K562 (cell line): ENCODE measurements around the gene NRG3. TPM values are rescaled to one million over a fixed set of nuclear protein-coding genes. Genes with fewer than 3 reads are reported as not detected.

Experiments used
- ATAC-seq: fragments of 200-7000 bp; cut with Tn5 transposase; 3 replicates; pipeline ENCODE4 v1.9.1; 2020; ENCODE audit warnings: moderate library complexity
- BruUV-seq: library from RNA; stranded (reverse); fragments of 400-500 nt; replicated peaks from 2 replicates; lab custom pipeline; 2021; lab: Mats Ljungman, UMichigan
- CTCF ChIA-PET: fragments of 300-600 bp; formaldehyde crosslinking; extraction: SDS; loops from one replicate; lab custom pipeline; 2021; ENCODE audit warnings: low intra/inter-chr PET ratio; lab: Yijun Ruan, JAX
- POLR2A ChIA-PET: fragments of 300-600, 350-650 bp; sonication (Branson Sonifier 250); formaldehyde crosslinking; extraction: SDS; loops from one replicate; lab custom pipeline; 2021; ENCODE audit warnings: antibody characterized with exemption, inconsistent platforms; lab: Yijun Ruan, JAX
- DNase-seq, 4 experiments: peaks; one replicate each; pipeline versions ENCODE4 v3.0.0 to v3.0.0-alpha.2; 2011 to 2018; ENCODE audit warnings: low spot score in 3 of 4, mixed read lengths in 3 of 4; ENCODE audit errors: extremely low read depth in 1 of 4
- FAIRE-seq: peaks from 2 replicates; lab custom pipeline; 2011; peaks lifted over from hg19 to GRCh38; lab: Jason Lieb, UNC
- H2AFZ ChIP-seq: 2 replicates; pipeline ENCODE4 v1.6.0; 2011; ENCODE audit warnings: low read depth, low read length, control low read depth, inconsistent platforms
- H3K27ac ChIP-seq: fragments of 200-600 bp; 3 replicates; pipeline ENCODE4 v1.8.0; 2011; ENCODE audit warnings: low read depth, mild to moderate bottlenecking, control low read depth, inconsistent platforms, low read length, moderate library complexity, mixed read lengths; ENCODE audit errors: extremely low read depth
- H3K27me3 ChIP-seq, 2 experiments: fragments of 300-600 bp in 1 of 2; 2 replicates in 1 of 2; 3 replicates in 1 of 2; pipeline versions ENCODE4 v1.6.0 to v1.8.0; 2011; ENCODE audit warnings: inconsistent platforms in 2 of 2, low read length in 2 of 2, mild to moderate bottlenecking in 1 of 2, mixed read lengths in 1 of 2, moderate library complexity in 1 of 2; ENCODE audit not compliant: control insufficient read depth in 2 of 2, insufficient read depth in 2 of 2
- H3K36me3 ChIP-seq: fragments of 300-600 bp; 3 replicates; pipeline ENCODE4 v1.8.0; 2011; ENCODE audit warnings: mild to moderate bottlenecking, low read length, inconsistent platforms; ENCODE audit not compliant: control insufficient read depth, insufficient read depth
- H3K4me1 ChIP-seq, 2 experiments: fragments of 200-600 bp in 1 of 2; replicated peaks in 1 of 2; 2 replicates in 1 of 2; 3 replicates in 1 of 2; pipeline versions ENCODE4 v1.5.1 to v1.8.0; 2011; ENCODE audit warnings: inconsistent platforms in 2 of 2, low read length in 2 of 2, mild to moderate bottlenecking in 1 of 2, mixed read lengths in 1 of 2, moderate library complexity in 1 of 2; ENCODE audit not compliant: control insufficient read depth in 2 of 2, insufficient read depth in 2 of 2
- H3K4me2 ChIP-seq: 2 replicates; pipeline ENCODE4 v1.6.1; 2011; ENCODE audit warnings: low read length, control low read depth, inconsistent platforms, mixed read lengths; ENCODE audit not compliant: insufficient read depth
- H3K4me3 ChIP-seq: fragments of 200-600 bp; sonication (generic), shearing (Covaris generic); 2 replicates; pipeline ENCODE4 v1.5.1; 2016; ENCODE audit warnings: control low read depth, inconsistent platforms
- H3K79me2 ChIP-seq: fragments of 200-600 bp; 3 replicates; pipeline ENCODE4 v1.8.0; 2011; ENCODE audit warnings: low read length, inconsistent platforms; ENCODE audit not compliant: control insufficient read depth, insufficient read depth
- H3K9ac ChIP-seq, 2 experiments: 2 replicates each; pipeline versions ENCODE4 v1.6.0 to v1.6.1; 2011; ENCODE audit warnings: low read depth in 2 of 2, low read length in 2 of 2, control low read depth in 1 of 2, inconsistent platforms in 1 of 2, mild to moderate bottlenecking in 1 of 2, mixed read lengths in 1 of 2; ENCODE audit not compliant: insufficient read depth in 1 of 2
- H3K9me1 ChIP-seq: one replicate; pipeline ENCODE4 v1.6.0; 2011; ENCODE audit warnings: inconsistent platforms, mild to moderate bottlenecking, low read length, moderate library complexity; ENCODE audit not compliant: control insufficient read depth, insufficient read depth
- H3K9me3 ChIP-seq: replicated peaks from 2 replicates; pipeline ENCODE4 v1.5.1; 2011; ENCODE audit warnings: low read depth, low read length, inconsistent platforms; ENCODE audit not compliant: control insufficient read depth, insufficient read depth
- H4K20me1 ChIP-seq: replicated peaks from 2 replicates; pipeline ENCODE4 v1.6.1; 2011; ENCODE audit warnings: low read length, inconsistent platforms, mixed read lengths; ENCODE audit not compliant: control insufficient read depth, insufficient read depth
- ATF7 ChIP-seq: fragments of 450-650 bp; IDR thresholded peaks from 2 replicates; pipeline ENCODE4 v1.7.1; 2014; ENCODE audit warnings: mild to moderate bottlenecking, moderate library complexity
- BRF1 ChIP-seq: IDR thresholded peaks from 3 replicates; pipeline ENCODE4 v1.6.1; 2011; ENCODE audit warnings: borderline replicate concordance, mild to moderate bottlenecking; ENCODE audit not compliant: insufficient read length; ENCODE audit errors: extremely low read depth
- CREBBP ChIP-seq: IDR thresholded peaks from one replicate; pipeline ENCODE4 v1.6.1; 2012; ENCODE audit warnings: low read depth, mild to moderate bottlenecking, control low read depth, inconsistent platforms, low read length
- ELF4 ChIP-seq: fragments of 450-650 bp; formaldehyde crosslinking; IDR thresholded peaks from 2 replicates; pipeline ENCODE4 v1.4.0; 2022; ENCODE audit warnings: missing genetic modification characterization
- GABPB1 ChIP-seq: sonication (generic); formaldehyde crosslinking; IDR thresholded peaks from 2 replicates; pipeline ENCODE4 v1.8.0; 2022; ENCODE audit warnings: mild to moderate bottlenecking, missing genetic modification reagents
- HMGN3 ChIP-seq: IDR thresholded peaks from 2 replicates; pipeline ENCODE4 v1.6.1; 2011; ENCODE audit warnings: borderline replicate concordance, low read depth, mild to moderate bottlenecking, mixed read lengths, low read length; ENCODE audit not compliant: insufficient read length; ENCODE audit errors: extremely low read depth
- JUND ChIP-seq, 2 experiments: IDR thresholded peaks; 2 replicates in 1 of 2; 3 replicates in 1 of 2; pipeline ENCODE4 v1.6.1; 2011; ENCODE audit warnings: borderline replicate concordance in 2 of 2, low read depth in 2 of 2, low read length in 2 of 2, improper control_type of control experiment in 1 of 2, missing biosample characterization in 1 of 2, missing genetic modification characterization in 1 of 2, missing genetic modification reagents in 1 of 2
- MAFK ChIP-seq: IDR thresholded peaks from 2 replicates; pipeline ENCODE4 v1.6.1; 2011; ENCODE audit warnings: low read length, improper control_type of control experiment
- NFE2L1 ChIP-seq: fragments of 450-650 bp; IDR thresholded peaks from 2 replicates; pipeline ENCODE4 v1.6.1; 2016; ENCODE audit warnings: missing genetic modification characterization, low read depth, mild to moderate bottlenecking, missing compliant biosample characterization, moderate library complexity, borderline replicate concordance
- TRIM24 ChIP-seq, 2 experiments: fragments of 450-650 bp; IDR thresholded peaks; 2 replicates each; pipeline ENCODE4 v1.6.1; 2016
- U2AF1 ChIP-seq: fragments of 200-400 bp; formaldehyde crosslinking; optimal IDR thresholded peaks from 2 replicates; pipeline ENCODE3; 2017; ENCODE audit warnings: mild to moderate bottlenecking, low read depth, low read length, moderate library complexity
- WGBS: fragments of 100-300 bp; shearing (Covaris generic); methylation state at CpG from one replicate; pipeline ENCODE4 v1.1.6; 2016; ENCODE audit warnings: low coverage, mixed read lengths; ENCODE audit not compliant: insufficient coverage; ENCODE audit errors: missing lambda C conversion rate; 5-methylcytosine and 5-hydroxymethylcytosine counted together
- in situ Hi-C: fragments of 300-500 bp; cut with MboI; formaldehyde crosslinking; loops from 4 replicates; pipeline ENCODE4 v1.15.0; 2018; ENCODE audit warnings: inconsistent platforms, mixed read lengths
- intact Hi-C: fragments of 100-400 bp; cut with micrococcal nuclease; formaldehyde crosslinking; loops from 2 replicates; pipeline ENCODE4 v1.14.2; 2022
- polyA plus RNA-seq, 8 experiments: library from polyadenylated mRNA; depleted of rRNA in 4 of 8; stranded (reverse) in 5 of 8; unstranded in 3 of 8; fragments of >200 nt; fragmentation: Nextera tagmentation in 2 of 8; fragmentation: Illumina TruSeq in 1 of 8; extraction: Ambion mirVana in 2 of 8; extraction: Trizol in 1 of 8; gene quantifications; 2 replicates each; pipeline versions ENCODE4 v1.2.1 to v1.2.3, GENCODE V29; 2011 to 2014; ENCODE audit warnings: inconsistent platforms in 1 of 8, missing spikeins in 1 of 8
- total RNA-seq, 7 experiments: library from RNA; depleted of rRNA in 6 of 7; stranded (reverse); fragments of >200 nt in 6 of 7; fragmentation: Illumina TruSeq in 2 of 7; extraction: Trizol in 2 of 7; gene quantifications; 2 replicates each; pipeline versions ENCODE4 v1.2.1 to v1.2.3, GENCODE V29; 2011 to 2021; ENCODE audit warnings: low replicate concordance in 1 of 7
- TF ChIP-seq, protein P1 (sequence below): fragments of 250-450 bp; sonication (Bioruptor Pico); IDR thresholded peaks from 2 replicates; pipeline ENCODE4 v1.8.0; 2022; ENCODE audit warnings: inconsistent platforms
- TF ChIP-seq, protein P2 (sequence below): fragments of 200-800 bp; sonication (Bioruptor generic); IDR thresholded peaks from 2 replicates; pipeline ENCODE4 v1.6.1; 2017; ENCODE audit warnings: missing genetic modification characterization, missing compliant biosample characterization

Gene NRG3
- total and polyA plus RNA-seq, 9 of the 15 experiments (the other 6 are each of a cell fraction or from before 2014, with no cell fraction given), result not detected

DNA sequence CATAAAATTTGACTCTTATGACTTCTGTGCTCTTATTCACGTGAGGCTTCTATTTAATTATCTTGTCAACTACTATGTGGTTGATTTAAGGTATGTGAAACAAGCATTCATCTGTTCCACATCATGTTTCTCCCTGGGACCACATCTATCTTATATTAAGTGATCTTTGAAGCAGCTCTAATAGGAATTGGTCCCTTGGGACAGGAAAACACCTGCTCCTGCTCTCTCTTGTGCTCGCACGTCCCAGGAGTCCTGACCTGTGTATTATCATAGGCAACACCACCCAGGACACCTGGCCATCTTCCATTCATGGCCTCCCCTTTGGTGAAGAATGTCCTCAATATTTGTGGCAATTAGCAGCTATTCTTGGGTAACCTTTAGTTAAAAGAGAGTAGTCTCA, 269.2 kb downstream of the NRG3 start:
- TF ChIP-seq, protein P1, sequence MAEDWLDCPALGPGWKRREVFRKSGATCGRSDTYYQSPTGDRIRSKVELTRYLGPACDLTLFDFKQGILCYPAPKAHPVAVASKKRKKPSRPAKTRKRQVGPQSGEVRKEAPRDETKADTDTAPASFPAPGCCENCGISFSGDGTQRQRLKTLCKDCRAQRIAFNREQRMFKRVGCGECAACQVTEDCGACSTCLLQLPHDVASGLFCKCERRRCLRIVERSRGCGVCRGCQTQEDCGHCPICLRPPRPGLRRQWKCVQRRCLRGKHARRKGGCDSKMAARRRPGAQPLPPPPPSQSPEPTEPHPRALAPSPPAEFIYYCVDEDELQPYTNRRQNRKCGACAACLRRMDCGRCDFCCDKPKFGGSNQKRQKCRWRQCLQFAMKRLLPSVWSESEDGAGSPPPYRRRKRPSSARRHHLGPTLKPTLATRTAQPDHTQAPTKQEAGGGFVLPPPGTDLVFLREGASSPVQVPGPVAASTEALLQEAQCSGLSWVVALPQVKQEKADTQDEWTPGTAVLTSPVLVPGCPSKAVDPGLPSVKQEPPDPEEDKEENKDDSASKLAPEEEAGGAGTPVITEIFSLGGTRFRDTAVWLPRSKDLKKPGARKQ (CRISPR knock-in tag), result no peak
- TF ChIP-seq BRF1 (no peak), GABPB1 (CRISPR knock-in tag) (no peak), ATF7 (no peak), ELF4 (no peak), U2AF1 (no peak), MAFK (no peak), CREBBP (no peak), TRIM24 (IDR thresholded peaks at IDR 0.05) (no peak), HMGN3 (no peak), NFE2L1 (no peak), JUND (IDR thresholded peaks at IDR 0.05; ENCODE audit: borderline replicate concordance, low read depth, low read length) (no peak), JUND (tag; IDR thresholded peaks at IDR 0.05; ENCODE audit: borderline replicate concordance, low read depth, low read length) (no peak)
- TF ChIP-seq, protein P2, sequence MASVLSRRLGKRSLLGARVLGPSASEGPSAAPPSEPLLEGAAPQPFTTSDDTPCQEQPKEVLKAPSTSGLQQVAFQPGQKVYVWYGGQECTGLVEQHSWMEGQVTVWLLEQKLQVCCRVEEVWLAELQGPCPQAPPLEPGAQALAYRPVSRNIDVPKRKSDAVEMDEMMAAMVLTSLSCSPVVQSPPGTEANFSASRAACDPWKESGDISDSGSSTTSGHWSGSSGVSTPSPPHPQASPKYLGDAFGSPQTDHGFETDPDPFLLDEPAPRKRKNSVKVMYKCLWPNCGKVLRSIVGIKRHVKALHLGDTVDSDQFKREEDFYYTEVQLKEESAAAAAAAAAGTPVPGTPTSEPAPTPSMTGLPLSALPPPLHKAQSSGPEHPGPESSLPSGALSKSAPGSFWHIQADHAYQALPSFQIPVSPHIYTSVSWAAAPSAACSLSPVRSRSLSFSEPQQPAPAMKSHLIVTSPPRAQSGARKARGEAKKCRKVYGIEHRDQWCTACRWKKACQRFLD (CRISPR knock-in tag), result no peak
- no peaks in the 10 kb centered on the region for H3K27me3 ChIP-seq
- H3K9me1 ChIP-seq, result no peaks in the 10 kb centered on the region
- H3K4me1 ChIP-seq, result no peaks in the 10 kb centered on the region
- no peak overlapping the region for H3K4me2 ChIP-seq
- H4K20me1 ChIP-seq, result no peaks in the 10 kb centered on the region
- FAIRE-seq (no peak), DNase-seq (no peak), ATAC-seq (no peak)
- no peaks in the 10 kb centered on the region for H3K79me2 ChIP-seq
- ChIA-PET CTCF (no interaction called here), POLR2A (interaction anchor here (1.4 kb wide), 1 partner anchor 10 kb away, joined by 4 read pairs; no protein-coding TSS in a partner anchor)
- in situ Hi-C loops (no loop called here), intact Hi-C loops (no loop called here)
- WGBS, result 2% methylated on average over 3 of the region's 3 CpGs
- no peak overlapping the region for H3K4me3 ChIP-seq
- 0 out of 2 replicates have a peak, but pooled peaks cover 3% of the 10 kb centered on the region for H3K9me3 ChIP-seq
- no peak overlapping the region for H3K27ac ChIP-seq
- no TSS peak for BruUV-seq
- H2AFZ ChIP-seq, result no peak overlapping the region
- no peaks in the 10 kb centered on the region for H3K36me3 ChIP-seq
- no peak overlapping the region for H3K9ac ChIP-seq
